NCI-H82 treated with DMSO at 0.1 percent for 48 hours (cell line): ENCODE data around the gene SLC1A3.
A peak's percentile ranks its signal among the peaks of the same experiment; 100 is the strongest.

ENCODE experiments used
- DNase-seq: peaks from one replicate; lab custom pipeline; 2025; ENCODE audit not compliant: unreplicated experiment; lab: John Stamatoyannopoulos, UW

Gene SLC1A3

DNA sequence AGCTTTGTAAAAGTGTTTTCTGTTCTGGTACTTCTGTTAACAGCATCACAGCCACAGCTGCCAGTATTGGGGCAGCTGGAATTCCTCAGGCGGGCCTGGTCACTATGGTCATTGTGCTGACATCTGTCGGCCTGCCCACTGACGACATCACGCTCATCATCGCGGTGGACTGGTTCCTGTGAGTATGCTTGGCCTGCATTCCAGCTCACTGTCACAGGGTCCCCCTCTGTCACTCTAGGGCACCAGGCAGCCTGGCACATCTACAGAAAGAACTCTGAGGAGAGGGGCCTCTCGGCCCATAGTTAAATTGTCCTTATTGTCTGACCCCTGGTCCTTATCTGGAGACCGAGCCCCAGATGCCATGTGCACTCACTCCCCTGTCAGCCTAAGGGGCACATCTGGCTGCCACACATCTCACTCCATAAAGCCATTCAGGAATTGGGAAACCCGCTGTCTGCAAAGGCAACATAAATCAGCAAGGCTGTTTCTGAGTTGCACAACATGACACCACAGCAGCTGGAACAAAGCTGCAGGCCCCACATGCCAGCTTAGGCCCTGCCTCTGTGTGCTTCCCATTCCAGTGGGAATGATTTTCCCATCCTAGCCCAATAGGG is 77.5 kb downstream of the SLC1A3 start:
- DNase-seq: no peak

DNA sequence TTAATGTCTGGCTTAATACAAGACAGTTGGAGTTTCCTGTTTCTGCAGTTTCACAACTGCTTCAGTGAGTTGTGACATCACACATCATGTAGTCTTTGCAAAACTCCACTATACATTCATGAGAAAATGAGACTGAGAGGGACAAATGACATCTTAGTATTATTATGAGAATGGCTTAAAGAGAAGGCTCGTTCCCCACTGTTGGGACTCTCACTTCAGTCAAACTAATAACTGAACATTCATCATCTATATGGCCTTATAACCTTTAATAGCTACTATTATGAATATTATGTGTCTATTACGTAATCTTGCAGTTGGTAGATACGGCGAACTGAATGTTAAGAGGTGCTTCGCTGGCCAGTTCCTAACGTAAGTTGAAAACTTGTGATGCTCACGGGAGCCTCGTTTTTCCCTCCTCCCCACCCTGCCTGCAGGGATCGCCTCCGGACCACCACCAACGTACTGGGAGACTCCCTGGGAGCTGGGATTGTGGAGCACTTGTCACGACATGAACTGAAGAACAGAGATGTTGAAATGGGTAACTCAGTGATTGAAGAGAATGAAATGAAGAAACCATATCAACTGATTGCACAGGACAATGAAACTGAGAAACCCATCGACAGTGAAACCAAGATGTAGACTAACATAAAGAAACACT is 79.4 kb downstream of the SLC1A3 start:
- no peak for DNase-seq

DNA sequence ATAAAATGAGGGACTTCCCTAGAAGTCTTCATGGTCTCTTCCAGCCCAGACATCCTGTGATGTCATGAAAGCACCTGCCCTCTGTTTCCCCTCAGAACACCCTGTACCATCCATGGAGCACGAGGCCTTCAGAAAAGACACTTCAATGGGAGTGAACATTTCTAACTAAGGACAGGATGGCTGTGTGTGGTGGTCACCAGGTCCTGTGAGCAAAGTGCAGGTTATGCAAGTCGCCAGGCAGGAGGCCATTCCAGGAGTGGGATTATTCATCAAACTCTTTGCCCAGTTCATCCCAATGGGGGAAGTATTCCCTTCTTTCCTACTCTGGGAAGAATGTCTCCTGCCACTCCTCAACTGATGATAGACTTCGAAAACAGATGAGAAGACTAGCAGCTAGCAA is 80.5 kb downstream of the SLC1A3 start:
- no peak for DNase-seq

GRCh38 chr5:36688722-36689121 is 82.3 kb downstream of the SLC1A3 start:
- no peak for DNase-seq

GRCh38 chr5:36689225-36689624 is 82.8 kb downstream of the SLC1A3 start:
- no peak for DNase-seq

GRCh38 chr5:36690041-36690961 is 83.9 kb downstream of the SLC1A3 start:
- peak; percentile 17 for DNase-seq

DNA sequence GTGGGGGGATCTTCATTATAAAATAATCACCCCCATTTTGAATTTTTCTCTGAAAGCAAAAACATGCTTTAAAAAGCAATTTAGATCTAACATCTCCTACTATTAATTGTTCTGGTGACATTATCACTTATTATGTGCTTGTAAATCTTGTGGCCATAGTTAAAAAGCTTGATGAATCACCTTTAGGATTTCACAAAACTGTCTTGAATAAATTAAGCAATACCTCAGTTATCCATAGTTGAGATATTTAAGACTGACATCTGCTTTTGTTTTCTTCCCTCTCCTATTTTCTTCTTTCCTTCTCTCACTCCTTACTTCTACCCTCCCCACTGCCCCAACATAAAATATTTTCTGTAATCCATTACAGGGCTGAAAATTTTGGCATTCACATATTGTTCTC is 84.8 kb downstream of the SLC1A3 start:
- no peak for DNase-seq

- no peak for DNase-seq
Observed at GRCh38 chr5:36691696-36692371, 85.4 kb downstream of the SLC1A3 start.

- DNase-seq: peak; percentile 7
Observed at GRCh38 chr5:36692791-36693763, 86.7 kb downstream of the SLC1A3 start.

DNA sequence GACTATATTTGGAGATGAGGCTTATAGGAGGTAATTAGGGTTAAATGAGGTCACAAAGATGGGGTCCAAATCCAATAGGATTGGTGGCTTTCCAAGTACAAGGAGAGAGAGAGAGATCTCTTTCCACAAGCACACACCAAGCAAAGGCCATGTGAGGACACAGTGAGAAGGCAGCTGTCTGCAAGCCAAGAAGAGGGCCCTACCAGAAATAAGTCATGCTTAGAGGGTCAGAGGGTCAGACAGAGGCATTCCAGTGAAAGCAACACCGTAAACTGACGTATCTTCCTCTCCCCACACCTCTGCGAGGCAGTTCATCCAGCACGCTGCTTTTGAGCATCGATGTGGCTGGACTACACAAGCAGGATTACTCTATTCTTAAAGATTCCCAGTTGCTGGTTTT is 87.9 kb downstream of the SLC1A3 start:
- no peak for DNase-seq

- DNase-seq: peak; percentile 8
Observed at GRCh38 chr5:36696059-36696673, 89.8 kb downstream of the SLC1A3 start.

DNA sequence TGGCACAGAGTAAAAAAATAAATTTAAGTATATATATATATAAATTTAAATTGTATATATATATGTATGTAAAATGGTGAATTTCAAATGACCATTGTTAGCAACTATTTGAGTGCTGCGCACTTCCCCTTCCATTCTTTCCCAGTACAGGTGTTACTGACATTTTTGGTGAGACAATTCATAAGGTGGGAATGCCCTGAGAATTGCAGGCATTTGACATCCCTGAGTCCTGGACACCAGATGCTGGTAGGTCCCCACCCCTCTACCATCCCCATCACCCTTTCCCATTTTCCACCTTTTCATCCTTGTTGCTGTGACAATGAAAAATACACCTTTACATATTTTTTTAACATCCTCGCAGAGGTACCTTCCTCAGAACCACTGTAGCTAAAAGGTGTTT is 91.6 kb downstream of the SLC1A3 start:
- no peak for DNase-seq

DNA sequence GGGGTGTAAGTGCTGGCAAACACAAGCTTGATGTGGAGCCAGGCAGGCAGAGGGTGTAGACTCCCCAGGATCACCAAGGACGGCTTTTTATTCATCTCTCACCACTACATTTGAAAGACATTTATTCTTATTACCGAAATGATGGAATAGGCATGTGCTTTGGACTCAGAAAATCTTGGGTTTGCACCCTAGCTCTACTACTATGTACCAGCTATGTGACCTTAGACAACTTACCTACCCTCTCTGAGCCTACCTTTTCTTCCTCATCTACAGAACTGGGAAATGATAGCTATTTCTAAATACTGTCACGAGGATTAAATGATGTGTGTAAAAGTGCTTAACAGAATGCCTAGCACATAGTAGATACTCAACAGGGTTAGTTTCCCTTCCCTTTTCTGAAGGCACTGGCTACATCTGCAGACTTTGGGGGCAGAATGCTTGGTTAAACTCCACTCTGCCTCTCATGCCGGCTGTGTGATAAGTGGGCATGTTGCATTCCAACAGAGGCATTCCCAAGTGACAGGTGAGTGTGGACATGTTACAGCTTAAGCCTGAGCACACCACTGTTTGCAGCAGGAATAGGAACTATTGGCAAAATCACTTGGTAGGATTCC is 94.8 kb downstream of the SLC1A3 start:
- DNase-seq: no peak

DNA sequence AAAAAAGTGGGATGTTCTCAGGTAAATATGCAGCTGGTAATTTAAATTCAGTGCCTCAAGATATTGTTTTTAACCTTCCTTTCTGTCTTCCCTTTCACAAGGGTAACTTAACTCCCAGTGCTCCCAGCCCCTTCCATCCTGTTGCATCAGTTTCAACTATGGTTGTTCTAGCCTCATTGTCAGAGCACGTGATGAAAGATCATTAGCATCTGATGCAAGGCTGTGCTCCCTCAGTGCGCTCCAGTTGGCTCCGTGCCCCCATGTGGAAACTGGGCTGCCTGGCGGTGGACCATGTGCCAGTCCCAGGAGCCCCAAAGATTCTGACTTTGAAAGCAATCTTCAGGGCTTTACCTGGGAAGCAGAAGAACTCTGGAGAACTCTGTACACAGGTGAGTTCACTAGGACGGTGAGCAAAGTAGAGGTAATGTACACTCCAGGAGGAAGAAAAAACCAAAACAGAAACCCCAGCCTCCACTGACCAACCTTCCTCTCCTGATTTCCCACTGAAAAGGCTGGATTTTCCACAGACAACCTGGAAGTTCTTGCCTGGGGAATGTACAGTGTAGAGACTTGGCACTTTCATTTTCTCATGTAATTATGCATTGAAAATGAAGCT is 96.9 kb downstream of the SLC1A3 start:
- DNase-seq: no peak

DNA sequence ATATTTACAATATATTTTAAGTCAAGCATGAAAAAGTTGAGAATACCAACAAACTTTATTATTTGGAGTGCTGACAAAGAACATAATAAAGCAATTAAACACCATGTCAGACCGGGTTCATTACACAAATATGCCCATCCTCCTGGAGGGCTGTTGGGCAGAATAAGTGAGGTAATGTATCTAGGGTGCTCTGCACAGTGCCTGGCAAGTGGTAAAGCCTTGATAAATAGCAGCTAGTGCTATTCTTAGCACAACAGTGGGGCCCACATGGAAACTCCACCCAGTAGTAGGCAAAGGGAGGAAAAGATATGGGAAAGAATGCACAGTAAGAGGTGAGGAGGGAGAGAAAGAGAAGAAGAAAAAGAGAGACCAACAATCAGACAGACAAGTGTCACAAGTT is 97.7 kb downstream of the SLC1A3 start:
- DNase-seq: no peak

- no peak for DNase-seq
Observed at GRCh38 chr5:36705055-36705454, 98.6 kb downstream of the SLC1A3 start.

GRCh38 chr5:36706662-36707061 is 100.3 kb downstream of the SLC1A3 start:
- DNase-seq: no peak

DNA sequence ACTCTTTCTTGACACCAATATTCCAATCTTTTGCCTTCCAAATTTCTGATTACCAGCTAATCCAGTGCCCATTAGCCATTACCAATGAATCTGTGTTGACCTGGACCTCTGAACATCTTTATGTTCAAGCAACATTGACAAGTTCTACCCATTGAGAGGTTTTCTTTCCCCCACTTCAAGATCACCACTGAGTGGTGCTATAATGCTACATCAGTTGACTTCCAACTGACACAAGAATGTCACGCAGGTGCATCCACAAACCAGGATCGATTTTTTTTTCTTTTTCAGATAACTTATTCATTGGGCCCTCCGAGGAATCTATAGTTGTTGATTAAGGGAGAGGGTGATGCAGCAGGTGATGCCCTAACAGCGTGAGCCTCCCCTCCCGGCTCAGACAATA is 102.6 kb downstream of the SLC1A3 start:
- no peak for DNase-seq

- no peak for DNase-seq
Observed at GRCh38 chr5:36710039-36710438, 103.6 kb downstream of the SLC1A3 start.
